ENCODE results near the gene SDHB. TPM values are rescaled to one million over a fixed set of nuclear protein-coding genes. Genes with fewer than 3 reads are reported as not detected.

Gene SDHB
- polyA plus RNA-seq, 1 of the 3 experiments (the other 2 are of a cell fraction) = 128 TPM

- peaks cover 3 to 24% of the 10 kb centered on the region in 2 experiments for H3K36me3 ChIP-seq (replicated peaks in 1 of 2; ENCODE audit: control insufficient read depth in 1 of 2, insufficient read depth in 2 of 2, low read length in 1 of 2)
- no peak overlapping the region for H3K4me3 ChIP-seq (ENCODE audit: low read depth in 2 of 2, low read length in 1 of 2)
- peaks cover 10% of the 10 kb centered on the region; the same call in 1 of the 2 replicates for H3K79me2 ChIP-seq (ENCODE audit: insufficient read depth)
- H2AFZ ChIP-seq (ENCODE audit: low read depth) = no peak overlapping the region
- CTCF ChIA-PET = interaction anchor here (1.0 to 1.9 kb wide), 3 partner anchors 18 to 44 kb away, joined by 3 to 6 read pairs (median 5); no protein-coding TSS in a partner anchor
- peak; percentile 50 for DNase-seq
- TF ChIP-seq, protein P1, sequence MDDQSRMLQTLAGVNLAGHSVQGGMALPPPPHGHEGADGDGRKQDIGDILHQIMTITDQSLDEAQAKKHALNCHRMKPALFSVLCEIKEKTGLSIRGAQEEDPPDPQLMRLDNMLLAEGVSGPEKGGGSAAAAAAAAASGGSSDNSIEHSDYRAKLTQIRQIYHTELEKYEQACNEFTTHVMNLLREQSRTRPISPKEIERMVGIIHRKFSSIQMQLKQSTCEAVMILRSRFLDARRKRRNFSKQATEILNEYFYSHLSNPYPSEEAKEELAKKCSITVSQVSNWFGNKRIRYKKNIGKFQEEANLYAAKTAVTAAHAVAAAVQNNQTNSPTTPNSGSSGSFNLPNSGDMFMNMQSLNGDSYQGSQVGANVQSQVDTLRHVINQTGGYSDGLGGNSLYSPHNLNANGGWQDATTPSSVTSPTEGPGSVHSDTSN (IDR thresholded peaks at IDR 0.05) = no peak
- TF ChIP-seq RCOR1 (IDR thresholded peaks at IDR 0.05; ENCODE audit: low read length) = no peak
- TF ChIP-seq USF1 (IDR thresholded peaks at IDR 0.05; ENCODE audit: borderline replicate concordance, low read depth) = no peak
- TF ChIP-seq GABPA (IDR thresholded peaks at IDR 0.05; ENCODE audit: low read depth) = no peak
- TF ChIP-seq NRF1 (IDR thresholded peaks at IDR 0.05; ENCODE audit: low read depth, low read length) = no peak
- no peak for TF ChIP-seq SMC3 (IDR thresholded peaks at IDR 0.05; ENCODE audit: low read depth, low read length)
- no peak for TF ChIP-seq MAX (IDR thresholded peaks at IDR 0.05; ENCODE audit: low read depth)
- TF ChIP-seq FOSL2 (IDR thresholded peaks at IDR 0.05; ENCODE audit: borderline replicate concordance, low read depth) = no peak
- TF ChIP-seq, protein P2, sequence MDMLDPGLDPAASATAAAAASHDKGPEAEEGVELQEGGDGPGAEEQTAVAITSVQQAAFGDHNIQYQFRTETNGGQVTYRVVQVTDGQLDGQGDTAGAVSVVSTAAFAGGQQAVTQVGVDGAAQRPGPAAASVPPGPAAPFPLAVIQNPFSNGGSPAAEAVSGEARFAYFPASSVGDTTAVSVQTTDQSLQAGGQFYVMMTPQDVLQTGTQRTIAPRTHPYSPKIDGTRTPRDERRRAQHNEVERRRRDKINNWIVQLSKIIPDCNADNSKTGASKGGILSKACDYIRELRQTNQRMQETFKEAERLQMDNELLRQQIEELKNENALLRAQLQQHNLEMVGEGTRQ (IDR thresholded peaks at IDR 0.05; ENCODE audit: borderline replicate concordance, low read depth, low read length) = no peak
- TF ChIP-seq IRF3 (IDR thresholded peaks at IDR 0.05; ENCODE audit: low read depth, low read length) = no peak
- TF ChIP-seq RAD21 (IDR thresholded peaks at IDR 0.05; ENCODE audit: low read length) = no peak
- H4K20me1 ChIP-seq (ENCODE audit: insufficient read depth) = peaks cover 28% of the 10 kb centered on the region
- peaks cover 4% of the 10 kb centered on the region in 2 experiments; a peak in 2 of 4 replicates for H3K4me1 ChIP-seq (ENCODE audit: control insufficient read depth in 1 of 2, insufficient read depth in 2 of 2, low read depth in 1 of 2, low read length in 1 of 2)
- no peaks in the 10 kb centered on the region for H3K27me3 ChIP-seq (ENCODE audit: insufficient read depth)
- POLR2A ChIA-PET = interaction anchor here (0.5 kb wide), 1 partner anchor 22 kb away, joined by 3 read pairs; no protein-coding TSS in a partner anchor
- peak overlapping the region in 1 of 2 experiments; percentile 66; a peak in 2 of 4 replicates for H3K27ac ChIP-seq (ENCODE audit: low read depth in 2 of 2, low read length in 1 of 2)
- no peaks in the 10 kb centered on the region for H3K9me3 ChIP-seq
- no peak overlapping the region; the same call in 1 of the 2 replicates for H3K9ac ChIP-seq
- no peaks in the 10 kb centered on the region for H3K9me2 ChIP-seq
- H3K4me2 ChIP-seq = peak overlapping the region; percentile 34; the same call in 1 of the 2 replicates
- WGBS (ENCODE audit: low lambda C conversion rate) = 91% methylated on average over 18 of the region's 24 CpGs
- peaks cover 18% of the 10 kb centered on the region for H3F3A ChIP-seq (replicated peaks; ENCODE audit: insufficient read depth)
Observed at GRCh38 chr1:17004466-17005364, 49.1 kb downstream of the SDHB start.
